AG04450 (cell line): ENCODE measurements around the gene PCMTD2. TPM values are rescaled to one million over a fixed set of nuclear protein-coding genes. Genes with fewer than 3 reads are reported as not detected.

ENCODE experiments used
- CTCF ChIA-PET: fragments of 300-600, 350-600 bp; formaldehyde crosslinking; extraction: SDS; loops from one replicate; lab custom pipeline; 2022; ENCODE audit warnings: antibody characterized with exemption, inconsistent platforms; lab: Charles Lee
- POLR2A ChIA-PET: fragments of 350-600 bp; formaldehyde crosslinking; extraction: SDS; loops from one replicate; lab custom pipeline; 2021; ENCODE audit warnings: antibody characterized with exemption, inconsistent platforms; lab: Yijun Ruan, JAX
- DNase-seq: peaks from one replicate; pipeline ENCODE4 v3.0.0-alpha.2; 2011; ENCODE audit warnings: low read depth, low spot score
- H3K27ac ChIP-seq: one replicate; pipeline ENCODE4 v1.5.1; 2012; ENCODE audit warnings: low read depth, low read length, control low read depth
- H3K27me3 ChIP-seq: one replicate; pipeline ENCODE4 v1.6.0; 2012; ENCODE audit warnings: low read length; ENCODE audit not compliant: control insufficient read depth, insufficient read depth
- H3K4me3 ChIP-seq: 2 replicates; pipeline ENCODE4 v1.5.1; 2011; ENCODE audit warnings: mild to moderate bottlenecking, low read depth, low read length, control low read depth
- H3K9me3 ChIP-seq: 2 replicates; pipeline ENCODE4 v1.5.1; 2012; ENCODE audit warnings: low read length; ENCODE audit not compliant: control insufficient read depth, insufficient read depth
- CTCF ChIP-seq: IDR thresholded peaks from 2 replicates; pipeline ENCODE4 v1.5.1; 2011; ENCODE audit warnings: low read depth, low read length, control low read depth, inconsistent platforms
- polyA plus RNA-seq: library from polyadenylated mRNA; depleted of rRNA; stranded (reverse); fragments of >200 nt; gene quantifications from 2 replicates; pipeline ENCODE4 v1.2.3, GENCODE V29; 2011

Gene PCMTD2
- polyA plus RNA-seq, 1 experiment = 42.7 TPM

GRCh38 chr20:64223526-64224067 lies 32.0 kb upstream of the PCMTD2 start:
- POLR2A ChIA-PET = interaction anchor here (0.6 to 2.7 kb wide), 4 partner anchors 11 to 137 kb away, joined by 3 to 13 read pairs (median 4); partner anchors contain the start of gene PCMTD2
- CTCF ChIA-PET = interaction anchor here (0.8 to 1.8 kb wide), 4 partner anchors 11 to 103 kb away, joined by 3 to 8 read pairs (median 5); no protein-coding TSS in a partner anchor
- no peak overlapping the region for H3K4me3 ChIP-seq

DNA sequence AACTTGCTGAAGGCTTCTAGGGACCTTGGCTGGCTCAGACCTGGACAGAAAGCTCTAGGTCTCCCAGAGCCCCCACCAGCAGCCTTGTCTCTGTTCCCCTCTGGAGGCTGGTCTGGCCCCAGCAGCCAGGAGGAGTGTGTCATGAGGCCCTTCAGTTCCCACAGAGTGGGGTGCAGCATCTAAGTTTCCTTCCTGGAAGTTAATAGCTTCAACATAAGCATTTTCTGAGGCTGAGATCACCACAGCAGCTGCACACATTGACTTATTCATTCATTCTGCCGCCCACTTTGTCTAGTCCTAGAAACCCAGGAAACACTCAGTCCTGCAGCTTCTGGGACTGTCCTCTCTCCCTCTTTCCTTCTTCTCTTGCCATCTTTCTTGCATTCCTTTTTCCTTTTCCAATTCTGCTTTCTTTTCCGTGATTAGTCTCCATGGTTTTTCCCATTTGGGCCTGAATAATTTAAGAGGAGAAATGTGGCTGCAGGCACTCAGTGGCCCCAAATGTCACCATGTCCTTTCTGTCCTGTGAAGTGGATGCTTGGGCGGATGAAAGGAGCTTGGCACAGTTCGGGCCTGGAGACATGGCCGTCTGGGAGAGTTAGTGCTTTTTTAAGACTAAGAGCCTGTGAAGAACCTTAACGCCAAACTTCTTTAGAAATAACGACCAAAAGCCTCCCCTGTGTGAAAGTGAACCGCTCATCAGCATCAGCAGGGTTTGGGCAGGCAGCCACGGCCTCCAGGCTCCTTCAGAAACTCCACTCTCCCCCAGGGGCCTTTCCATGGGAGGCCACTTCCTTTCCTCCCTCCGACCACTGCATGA lies 31.0 kb upstream of the PCMTD2 start:
- ChIA-PET CTCF (interaction anchor here (0.8 to 1.8 kb wide), 3 partner anchors 12 to 104 kb away, joined by 4 to 8 read pairs (median 6); no protein-coding TSS in a partner anchor), POLR2A (interaction anchor here (0.7 to 2.7 kb wide), 4 partner anchors 9 to 37 kb away, joined by 3 to 13 read pairs (median 4); partner anchors contain the start of gene PCMTD2)
- H3K9me3 ChIP-seq = no peaks in the 10 kb centered on the region
- TF ChIP-seq CTCF = peak; percentile 26; the same call in 1 of the 2 replicates
- peak; percentile 87 for DNase-seq
- H3K27ac ChIP-seq = peak overlapping the region; percentile 97
- no peak overlapping the region for H3K4me3 ChIP-seq
- peaks cover 19% of the 10 kb centered on the region for H3K27me3 ChIP-seq

More at GRCh38 chr20:64223526-64224067, 32.0 kb upstream of the PCMTD2 start:
- Histone ChIP-seq H3K27ac (peak overlapping the region; percentile 97), H3K9me3 (no peaks in the 10 kb centered on the region), H3K27me3 (peaks cover 22% of the 10 kb centered on the region)
- peak; percentile 59 for TF ChIP-seq CTCF
- no peak for DNase-seq

DNA sequence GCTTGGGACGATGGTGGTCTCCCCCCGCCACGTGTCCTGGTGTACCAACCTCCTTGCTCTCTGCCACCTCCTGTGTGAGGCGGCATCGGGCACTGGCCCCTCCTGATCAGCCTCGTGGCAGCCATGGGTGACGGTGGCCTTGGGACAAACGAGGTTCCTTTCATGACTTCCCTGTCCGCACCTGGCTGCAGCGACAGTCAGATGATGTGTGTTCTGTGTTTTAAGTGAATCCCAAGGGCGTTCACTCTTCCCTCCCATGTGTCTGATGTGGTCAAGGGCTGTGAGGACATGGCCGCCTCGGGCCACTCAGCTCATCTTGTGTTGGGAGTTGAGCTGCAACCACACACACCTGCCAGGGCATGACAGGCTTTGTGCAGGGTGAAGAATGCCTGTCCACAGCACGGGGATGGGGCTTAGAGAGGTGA lies 30.4 kb upstream of the PCMTD2 start:
- H3K27me3 ChIP-seq = peaks cover 16% of the 10 kb centered on the region
- H3K4me3 ChIP-seq = no peak overlapping the region
- peak overlapping the region; percentile 97 for H3K27ac ChIP-seq
- CTCF ChIA-PET = interaction anchor here (1.5 to 1.8 kb wide), 2 partner anchors 13 to 33 kb away, joined by 4 to 8 read pairs; no protein-coding TSS in a partner anchor
- no peaks in the 10 kb centered on the region for H3K9me3 ChIP-seq
- POLR2A ChIA-PET = no interaction called here
- no peak for DNase-seq
- no peak for TF ChIP-seq CTCF

DNA sequence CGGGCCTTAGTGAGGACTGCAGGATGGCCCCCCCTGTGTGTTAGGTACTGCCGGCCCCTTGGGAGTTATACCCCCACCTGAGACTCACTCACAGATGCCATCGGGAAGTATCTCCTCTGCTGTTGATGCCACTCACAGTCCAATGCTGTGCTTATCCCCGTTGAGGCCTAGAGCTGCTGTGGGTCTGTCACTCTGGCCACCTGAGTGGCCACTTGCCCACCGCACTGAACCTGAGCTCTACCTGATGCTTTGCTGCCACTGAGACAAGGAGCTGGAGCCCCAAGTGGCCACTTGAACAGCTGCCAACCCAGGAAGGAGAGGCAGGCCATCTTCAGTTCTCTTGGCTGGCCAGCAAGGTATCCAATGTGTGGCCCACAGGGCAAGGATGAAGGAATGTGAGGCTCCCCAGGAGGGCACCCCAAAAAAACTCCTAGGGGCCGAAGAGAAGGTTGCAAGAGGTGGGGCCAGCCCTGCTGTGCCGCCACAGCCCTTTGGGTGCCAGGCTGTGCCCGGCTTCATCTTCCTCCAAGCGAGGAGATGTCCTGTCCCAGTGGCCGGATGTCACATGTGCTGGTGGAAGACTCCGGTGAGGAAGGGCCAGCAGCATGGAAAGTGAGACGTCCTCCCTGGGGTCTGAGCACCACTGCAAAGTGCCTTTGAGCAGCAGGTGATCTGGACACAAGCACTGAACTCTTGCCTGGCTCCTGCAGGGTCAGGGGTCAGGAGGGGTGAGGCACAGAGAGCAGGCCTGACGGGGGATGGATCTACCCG lies 29.5 kb upstream of the PCMTD2 start:
- Histone ChIP-seq H3K27me3 (peaks cover 14% of the 10 kb centered on the region), H3K27ac (no peak overlapping the region), H3K4me3 (no peak overlapping the region), H3K9me3 (no peaks in the 10 kb centered on the region)
- CTCF ChIA-PET = interaction anchor here (1.5 kb wide), 1 partner anchor 32 kb away, joined by 4 read pairs; no protein-coding TSS in a partner anchor
- POLR2A ChIA-PET = no interaction called here
- DNase-seq = no peak
- no peak for TF ChIP-seq CTCF
